NCI-H748 treated with DMSO at 0.1 percent for 48 hours (cell line): ENCODE measurements around the gene CTNND1.

ENCODE experiments used
- DNase-seq: peaks from one replicate; lab custom pipeline; 2025; lab: John Stamatoyannopoulos, UW

Gene CTNND1

DNA sequence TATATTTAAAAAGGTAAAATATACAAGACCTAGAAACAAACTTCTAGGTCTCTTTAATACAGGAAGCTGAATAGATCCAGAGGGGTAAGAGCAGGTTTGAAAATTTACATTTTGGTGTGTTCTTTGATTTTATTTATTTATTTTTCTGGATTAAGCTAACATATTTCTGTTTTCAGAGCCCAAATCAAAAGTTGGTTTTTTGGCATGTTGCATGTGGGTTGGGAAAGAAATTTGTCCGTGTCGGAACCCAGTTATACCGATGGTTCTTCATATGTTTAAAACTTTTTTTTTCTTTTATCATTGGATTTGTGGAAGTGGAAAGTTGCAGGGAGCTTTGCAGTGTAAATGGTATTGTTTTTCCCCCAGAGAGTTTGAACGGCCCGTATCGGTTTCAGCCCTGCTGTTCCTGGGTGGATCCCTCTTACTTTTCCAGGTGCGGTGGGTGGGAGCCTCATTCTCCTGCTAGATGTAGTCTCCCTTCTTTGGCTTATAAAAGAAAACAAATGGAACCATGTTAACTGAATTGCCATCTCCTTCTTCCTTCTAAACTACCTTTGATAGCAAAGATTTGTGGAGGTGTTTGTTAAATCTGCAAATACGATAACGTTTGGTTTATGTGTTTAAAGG is 746 bp downstream of the CTNND1 start:
- no peak for DNase-seq

GRCh38 chr11:57763568-57763967 is 2.0 kb downstream of the CTNND1 start:
- no peak for DNase-seq

- DNase-seq: no peak
Observed at GRCh38 chr11:57764021-57764420, 2.4 kb downstream of the CTNND1 start.

GRCh38 chr11:57764566-57764965 is 3.0 kb downstream of the CTNND1 start:
- DNase-seq: no peak

DNA sequence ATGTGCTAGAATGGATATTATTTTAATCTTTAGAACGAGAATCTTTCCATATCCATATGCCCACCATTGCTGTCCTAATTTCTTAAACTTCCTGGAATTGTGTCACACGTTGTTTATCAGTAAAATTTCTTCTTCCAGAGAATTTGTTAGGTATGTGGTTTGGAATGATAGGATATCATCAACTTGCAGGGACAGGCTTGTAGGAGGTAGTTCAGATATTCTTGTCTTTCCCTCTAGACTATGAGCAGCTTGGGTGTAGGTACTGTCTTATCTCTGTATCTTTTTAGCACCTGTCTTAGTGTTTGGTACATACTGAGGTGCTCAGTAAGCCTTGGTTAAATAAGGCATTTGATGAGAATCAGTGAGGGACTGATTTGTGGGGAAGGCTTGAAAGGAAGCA is 3.4 kb downstream of the CTNND1 start:
- DNase-seq: no peak

GRCh38 chr11:57770793-57771192 is 9.2 kb downstream of the CTNND1 start:
- DNase-seq: no peak

GRCh38 chr11:57771365-57771764 is 9.8 kb downstream of the CTNND1 start:
- no peak for DNase-seq

DNA sequence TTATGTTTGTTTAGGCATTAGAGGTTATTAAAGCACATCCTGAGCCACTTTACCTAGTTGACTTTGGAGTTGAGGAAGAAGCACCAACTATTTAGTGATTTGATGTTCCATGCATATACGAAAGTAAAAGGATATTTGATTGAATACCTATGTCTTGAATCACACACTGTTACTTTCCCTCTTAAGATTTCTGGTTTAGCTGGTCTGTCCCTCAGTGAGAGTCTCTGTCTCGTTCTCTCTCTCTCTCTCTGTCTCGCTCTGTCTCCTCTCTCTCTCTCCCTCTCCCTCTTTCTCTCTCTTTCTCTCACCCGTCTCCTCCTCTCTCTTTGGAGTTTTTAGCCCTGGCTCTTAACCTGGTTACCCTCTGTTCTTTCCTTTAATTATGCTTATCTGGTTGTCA is 11.0 kb downstream of the CTNND1 start:
- no peak for DNase-seq

- DNase-seq: no peak
Observed at GRCh38 chr11:57773026-57773598, 11.5 kb downstream of the CTNND1 start.

- DNase-seq: no peak
Observed at GRCh38 chr11:57775491-57775890, 13.9 kb downstream of the CTNND1 start.

- no peak for DNase-seq
Observed at GRCh38 chr11:57776031-57776521, 14.5 kb downstream of the CTNND1 start.

- no peak for DNase-seq
Observed at GRCh38 chr11:57776577-57777210, 15.1 kb downstream of the CTNND1 start.

DNA sequence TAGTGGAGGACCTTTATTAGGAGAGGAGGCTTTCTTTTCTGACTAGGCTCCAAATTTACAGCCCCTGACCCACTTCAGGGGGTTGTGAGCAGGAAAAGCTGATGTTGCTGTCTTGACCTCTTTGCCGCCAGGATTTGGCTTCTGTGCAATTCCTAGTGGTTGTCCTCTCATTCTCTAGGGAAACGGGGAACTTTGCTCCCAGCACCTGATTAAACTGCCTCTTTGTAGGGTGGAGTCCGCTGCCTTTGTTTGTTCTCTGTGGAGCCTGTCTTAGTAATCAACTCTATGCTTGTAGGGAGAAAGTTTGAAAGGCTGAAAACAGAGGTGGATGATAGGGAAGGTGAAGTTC is 16.3 kb downstream of the CTNND1 start:
- no peak for DNase-seq

DNA sequence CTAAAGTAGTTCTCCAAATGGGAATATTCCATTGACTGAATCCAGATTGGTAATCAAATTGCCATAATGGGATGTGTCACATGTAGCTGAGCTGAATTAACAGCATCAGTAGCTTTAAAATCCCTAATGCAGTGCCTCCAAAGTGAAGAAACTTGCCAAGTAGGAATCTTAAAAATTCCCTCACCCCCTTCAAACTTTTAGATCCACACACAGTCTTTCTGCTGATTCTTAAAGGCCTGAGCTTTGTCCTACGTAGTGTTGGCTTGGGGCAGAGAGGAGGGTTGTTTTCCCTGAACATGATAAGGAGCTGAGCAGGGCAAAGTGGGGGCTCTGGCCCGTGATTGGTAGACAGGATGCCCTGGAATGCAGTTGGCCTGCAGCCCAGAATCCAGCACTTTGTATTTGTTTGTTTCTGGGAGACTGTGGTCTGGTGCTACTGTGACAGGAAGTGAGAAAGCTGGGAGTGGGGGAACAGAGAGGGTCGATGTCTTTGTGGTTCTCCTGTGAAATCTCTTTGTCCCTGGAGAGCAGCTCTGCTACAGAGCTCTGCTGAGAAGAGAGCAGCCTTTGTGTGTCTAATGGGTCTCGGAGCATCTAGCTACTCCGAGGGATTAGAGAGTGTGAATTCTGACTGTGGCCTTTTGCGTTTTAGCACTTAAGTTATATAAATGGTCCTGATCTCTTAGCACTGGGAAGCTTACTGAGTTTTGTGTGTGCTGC is 16.9 kb downstream of the CTNND1 start:
- no peak for DNase-seq

- no peak for DNase-seq
Observed at GRCh38 chr11:57779276-57779675, 17.7 kb downstream of the CTNND1 start.

- no peak for DNase-seq
Observed at GRCh38 chr11:57781529-57781943, 19.9 kb downstream of the CTNND1 start.

DNA sequence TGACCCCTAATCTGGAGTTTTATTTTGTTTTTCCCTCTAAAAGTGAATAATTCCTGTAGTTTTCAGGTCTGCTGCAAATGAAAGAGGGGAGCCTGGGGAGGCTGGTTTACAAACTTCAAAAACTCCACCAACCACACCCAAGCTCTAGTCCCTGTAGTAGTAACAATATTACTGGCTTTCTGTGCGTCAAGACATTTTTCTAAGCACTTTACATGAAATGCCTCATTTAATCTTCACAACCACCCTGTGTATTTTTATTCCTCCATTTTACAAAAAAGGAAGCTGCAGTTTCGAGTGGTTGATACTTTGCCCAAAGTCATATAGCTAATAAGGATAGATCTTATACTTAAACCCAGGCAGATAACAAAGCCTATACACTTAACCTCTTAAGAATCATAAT is 23.5 kb downstream of the CTNND1 start:
- DNase-seq: no peak

GRCh38 chr11:57786436-57786835 is 24.8 kb downstream of the CTNND1 start:
- no peak for DNase-seq

- DNase-seq: no peak
Observed at GRCh38 chr11:57787006-57787604, 25.5 kb downstream of the CTNND1 start.

DNA sequence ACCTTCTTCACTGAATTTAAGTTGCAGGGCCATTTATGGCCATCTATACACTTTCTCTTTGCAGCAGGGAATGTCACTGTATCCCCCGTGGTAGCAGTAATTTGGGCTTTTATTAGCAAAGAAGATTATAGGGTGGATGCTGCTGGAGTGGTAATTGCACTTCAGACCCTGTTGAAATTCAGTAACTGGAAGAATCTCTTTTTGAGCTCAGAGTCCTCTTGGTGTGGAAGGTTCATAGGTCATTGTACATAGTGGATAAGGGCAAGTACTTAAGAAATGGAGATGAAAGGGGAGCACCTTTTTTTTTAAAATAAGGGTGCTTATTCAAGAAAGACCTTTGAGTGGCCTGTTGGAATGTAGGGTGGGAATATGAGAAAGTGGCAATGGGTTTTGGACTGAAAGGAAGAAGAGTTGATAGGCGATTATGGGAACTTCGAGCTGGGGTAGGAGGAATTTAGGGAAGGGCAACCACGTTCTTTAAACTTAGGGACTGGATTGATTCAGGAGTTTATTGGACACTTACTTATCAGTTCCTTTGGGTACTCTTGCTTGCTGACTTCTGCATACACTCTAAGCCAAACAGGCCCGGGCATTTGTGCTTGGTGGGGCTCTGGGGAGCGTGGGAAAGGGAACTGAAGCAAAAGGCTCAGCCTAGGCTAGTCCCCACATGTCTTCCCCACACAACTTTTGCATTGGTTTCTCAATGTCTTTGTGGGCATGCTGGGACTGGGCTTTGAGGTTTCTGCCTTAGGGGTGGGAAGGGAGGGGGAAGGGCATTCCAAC is 26.5 kb downstream of the CTNND1 start:
- DNase-seq: no peak

DNA sequence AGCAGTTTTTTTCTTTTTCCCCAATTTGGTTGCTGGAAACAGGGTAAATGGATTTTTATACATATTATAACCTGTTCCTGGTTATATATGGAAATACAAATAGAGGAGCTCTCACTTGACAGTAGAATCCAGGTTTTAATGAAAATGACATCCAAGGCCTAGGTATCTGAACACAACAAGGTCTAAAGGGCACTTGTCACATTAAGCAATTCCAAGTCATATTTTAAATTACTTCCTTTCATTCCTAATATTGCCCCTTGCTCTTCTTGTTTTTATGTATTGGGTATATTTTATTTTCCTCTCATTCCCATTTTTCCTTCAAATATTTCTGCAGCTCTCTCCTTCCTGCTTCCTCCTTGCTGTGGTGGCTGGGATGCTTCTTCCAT is 27.1 kb downstream of the CTNND1 start:
- no peak for DNase-seq
